ENCODE measurements around the gene EIF4ENIF1. TPM values are rescaled to one million over a fixed set of nuclear protein-coding genes. Genes with fewer than 3 reads are reported as not detected.
"Not testable (repeated sequence)": the region's sequence is repeated elsewhere in the genome, so short reads cannot be mapped to it uniquely, and the experiment has no call there.

Gene EIF4ENIF1
- total and polyA plus RNA-seq, 9 of the 15 experiments (the other 6 are each of a cell fraction or from before 2014, with no cell fraction given) = 2.5 to 24.9 (median 15.8) TPM

DNA sequence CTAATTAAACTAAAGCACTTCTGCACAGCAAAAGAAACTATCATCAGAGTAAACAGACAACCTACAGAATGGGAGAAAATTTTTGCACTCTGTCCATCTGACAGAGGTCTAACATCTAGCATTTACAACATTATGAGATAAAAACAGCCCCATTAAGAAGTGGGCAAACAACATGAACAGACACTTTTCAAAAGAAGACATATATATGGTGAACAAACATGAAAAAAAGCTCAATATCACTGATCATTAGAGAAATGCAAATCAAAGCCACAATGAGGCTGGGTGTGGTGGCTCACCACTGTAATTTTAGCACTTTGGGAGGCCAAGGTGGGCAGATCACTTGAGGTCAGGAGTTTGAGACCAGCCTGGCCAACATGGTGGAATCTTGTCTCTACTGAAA is 17.9 kb upstream of the EIF4ENIF1 start:
- POLR2A ChIA-PET; in situ Hi-C loops (cut with MboI); ATAC-seq; intact Hi-C loops (cut with micrococcal nuclease); H2AFZ ChIP-seq (ENCODE audit: low read depth, low read length); H3K79me2 ChIP-seq (ENCODE audit: control insufficient read depth, insufficient read depth, low read length); H4K20me1 ChIP-seq (replicated peaks; ENCODE audit: control insufficient read depth, insufficient read depth, low read length); H3K4me1 ChIP-seq (replicated peaks in 1 of 2; ENCODE audit: control insufficient read depth in 2 of 2, insufficient read depth in 2 of 2, low read length in 2 of 2); H3K4me2 ChIP-seq (ENCODE audit: insufficient read depth, low read length); H3K27me3 ChIP-seq (ENCODE audit: control insufficient read depth in 2 of 2, insufficient read depth in 2 of 2, low read length in 2 of 2); FAIRE-seq; H3K4me3 ChIP-seq; BruUV-seq (replicated peaks); H3K27ac ChIP-seq (ENCODE audit: extremely low read depth, low read depth, low read length); DNase-seq (ENCODE audit: extremely low read depth in 1 of 4, low spot score in 3 of 4); H3K9ac ChIP-seq (ENCODE audit: insufficient read depth in 1 of 2, low read depth in 2 of 2, low read length in 2 of 2); H3K9me1 ChIP-seq (ENCODE audit: control insufficient read depth, insufficient read depth, low read length); CTCF ChIA-PET (ENCODE audit: low intra/inter-chr PET ratio); H3K9me3 ChIP-seq (replicated peaks; ENCODE audit: control insufficient read depth, insufficient read depth, low read depth, low read length): not testable (repeated sequence)
- H3K36me3 ChIP-seq (ENCODE audit: control insufficient read depth, insufficient read depth, low read length) = peaks cover 11% of the 10 kb centered on the region; the same call in 2 of the 3 replicates
- TF ChIP-seq, protein P1, sequence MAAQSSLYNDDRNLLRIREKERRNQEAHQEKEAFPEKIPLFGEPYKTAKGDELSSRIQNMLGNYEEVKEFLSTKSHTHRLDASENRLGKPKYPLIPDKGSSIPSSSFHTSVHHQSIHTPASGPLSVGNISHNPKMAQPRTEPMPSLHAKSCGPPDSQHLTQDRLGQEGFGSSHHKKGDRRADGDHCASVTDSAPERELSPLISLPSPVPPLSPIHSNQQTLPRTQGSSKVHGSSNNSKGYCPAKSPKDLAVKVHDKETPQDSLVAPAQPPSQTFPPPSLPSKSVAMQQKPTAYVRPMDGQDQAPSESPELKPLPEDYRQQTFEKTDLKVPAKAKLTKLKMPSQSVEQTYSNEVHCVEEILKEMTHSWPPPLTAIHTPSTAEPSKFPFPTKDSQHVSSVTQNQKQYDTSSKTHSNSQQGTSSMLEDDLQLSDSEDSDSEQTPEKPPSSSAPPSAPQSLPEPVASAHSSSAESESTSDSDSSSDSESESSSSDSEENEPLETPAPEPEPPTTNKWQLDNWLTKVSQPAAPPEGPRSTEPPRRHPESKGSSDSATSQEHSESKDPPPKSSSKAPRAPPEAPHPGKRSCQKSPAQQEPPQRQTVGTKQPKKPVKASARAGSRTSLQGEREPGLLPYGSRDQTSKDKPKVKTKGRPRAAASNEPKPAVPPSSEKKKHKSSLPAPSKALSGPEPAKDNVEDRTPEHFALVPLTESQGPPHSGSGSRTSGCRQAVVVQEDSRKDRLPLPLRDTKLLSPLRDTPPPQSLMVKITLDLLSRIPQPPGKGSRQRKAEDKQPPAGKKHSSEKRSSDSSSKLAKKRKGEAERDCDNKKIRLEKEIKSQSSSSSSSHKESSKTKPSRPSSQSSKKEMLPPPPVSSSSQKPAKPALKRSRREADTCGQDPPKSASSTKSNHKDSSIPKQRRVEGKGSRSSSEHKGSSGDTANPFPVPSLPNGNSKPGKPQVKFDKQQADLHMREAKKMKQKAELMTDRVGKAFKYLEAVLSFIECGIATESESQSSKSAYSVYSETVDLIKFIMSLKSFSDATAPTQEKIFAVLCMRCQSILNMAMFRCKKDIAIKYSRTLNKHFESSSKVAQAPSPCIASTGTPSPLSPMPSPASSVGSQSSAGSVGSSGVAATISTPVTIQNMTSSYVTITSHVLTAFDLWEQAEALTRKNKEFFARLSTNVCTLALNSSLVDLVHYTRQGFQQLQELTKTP (IDR thresholded peaks at IDR 0.05; ENCODE audit: low read depth in 1 of 2, partially characterized antibody in 2 of 2) = peak in 1 of 2 experiments; percentile 99
